Stimulated activated CD4-positive, alpha-beta T cell treated with anti-CD3 and anti-CD28 coated beads, Interleukin-1b, Interleukin-23, amount 100 ng/mL, for 1 hour (primary cell): ENCODE results near the gene SORCS2.

Source experiments
- DNase-seq, 2 donors: peaks; one replicate each; pipeline ENCODE4 v3.0.0-alpha.2; 2020; ENCODE audit warnings: low read depth in 2 of 2

The SORCS2 gene

DNA sequence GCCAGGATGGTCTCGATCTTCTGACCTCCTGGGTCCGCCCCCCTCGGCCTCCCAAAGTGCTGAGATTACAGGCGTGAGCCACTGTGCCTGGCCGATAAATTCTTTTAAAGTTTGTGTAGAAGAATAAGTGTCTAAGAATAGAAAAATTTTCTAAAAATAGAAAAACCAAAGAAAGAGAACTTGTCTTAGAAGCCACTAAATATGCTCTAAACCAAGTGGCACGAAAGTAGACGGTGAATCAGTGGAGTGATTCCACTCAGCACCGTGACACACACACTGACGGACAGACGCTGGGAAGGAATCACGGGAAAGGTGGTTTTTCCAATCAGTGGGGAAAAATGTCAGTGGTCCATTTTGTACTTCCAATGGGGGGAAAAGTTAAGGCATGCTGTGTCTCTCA lies 315.0 kb downstream of the SORCS2 start:
- no peak for DNase-seq

- no peak for DNase-seq
Measured at GRCh38 chr4:7510066-7510465, 317.7 kb downstream of the SORCS2 start.

DNA sequence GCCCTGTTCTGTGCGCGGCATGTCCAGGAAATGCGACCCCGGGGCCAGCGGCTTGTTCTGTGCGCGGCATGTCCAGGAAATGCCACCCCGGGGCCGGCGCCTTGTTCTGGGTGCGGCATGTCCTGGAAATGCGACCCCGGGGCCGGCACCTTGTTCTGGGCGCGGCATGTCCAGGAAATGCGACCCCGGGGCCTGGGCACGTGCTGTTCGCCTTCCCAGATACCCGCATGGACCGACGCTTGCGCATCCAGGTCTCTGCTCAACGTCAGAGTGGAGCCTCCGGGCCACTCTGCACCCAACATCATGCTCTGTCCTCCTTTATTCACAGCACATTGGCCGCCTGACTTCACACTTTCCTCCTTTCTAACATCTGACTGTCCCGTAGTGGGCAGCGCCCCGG lies 318.2 kb downstream of the SORCS2 start:
- no peak for DNase-seq

GRCh38 chr4:7511525-7511924 lies 319.2 kb downstream of the SORCS2 start:
- no peak for DNase-seq

- no peak for DNase-seq
Measured at GRCh38 chr4:7512428-7512827, 320.1 kb downstream of the SORCS2 start.

DNA sequence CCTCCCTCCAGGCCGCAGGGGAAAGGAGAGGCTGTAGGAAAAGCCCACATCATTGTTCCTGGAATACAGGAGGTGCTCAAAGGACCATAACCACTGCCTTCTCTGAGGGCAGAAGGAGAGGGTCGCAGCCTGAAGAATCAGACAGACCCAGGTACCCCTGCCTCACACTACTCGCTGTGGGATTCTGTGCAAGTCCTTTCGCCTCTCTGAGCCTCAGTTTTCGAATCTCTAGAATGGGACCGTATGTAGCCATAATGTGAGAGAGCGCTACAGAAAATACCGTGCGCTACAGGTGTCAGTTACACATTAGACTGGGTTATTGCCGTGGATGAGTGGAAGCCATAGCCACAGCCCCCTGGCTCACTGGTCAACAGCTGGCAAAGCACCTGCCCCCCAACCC lies 320.6 kb downstream of the SORCS2 start:
- DNase-seq: no peak

DNA sequence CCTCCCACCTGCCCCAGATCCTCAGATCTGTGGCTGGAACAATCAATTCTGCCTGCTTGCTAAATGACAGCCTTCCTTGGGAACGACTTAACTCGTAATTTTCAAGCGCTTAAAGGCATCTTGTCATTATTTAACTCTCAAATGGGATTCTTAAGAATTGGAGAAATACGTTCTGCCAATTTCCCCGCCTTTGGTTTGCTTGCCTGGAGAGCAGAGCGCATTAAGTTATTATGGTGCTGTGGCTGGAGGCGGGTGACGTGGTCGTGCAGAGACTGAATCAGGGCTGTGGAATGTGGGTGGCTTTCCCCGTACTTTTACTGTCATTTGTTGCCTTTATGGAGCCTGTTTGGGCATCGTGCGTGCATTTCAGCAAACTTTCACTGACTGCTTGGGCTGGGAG lies 321.3 kb downstream of the SORCS2 start:
- no peak for DNase-seq

GRCh38 chr4:7514281-7514680 lies 321.9 kb downstream of the SORCS2 start:
- DNase-seq: no peak

- no peak for DNase-seq
Measured at GRCh38 chr4:7514789-7515188, 322.5 kb downstream of the SORCS2 start.

DNA sequence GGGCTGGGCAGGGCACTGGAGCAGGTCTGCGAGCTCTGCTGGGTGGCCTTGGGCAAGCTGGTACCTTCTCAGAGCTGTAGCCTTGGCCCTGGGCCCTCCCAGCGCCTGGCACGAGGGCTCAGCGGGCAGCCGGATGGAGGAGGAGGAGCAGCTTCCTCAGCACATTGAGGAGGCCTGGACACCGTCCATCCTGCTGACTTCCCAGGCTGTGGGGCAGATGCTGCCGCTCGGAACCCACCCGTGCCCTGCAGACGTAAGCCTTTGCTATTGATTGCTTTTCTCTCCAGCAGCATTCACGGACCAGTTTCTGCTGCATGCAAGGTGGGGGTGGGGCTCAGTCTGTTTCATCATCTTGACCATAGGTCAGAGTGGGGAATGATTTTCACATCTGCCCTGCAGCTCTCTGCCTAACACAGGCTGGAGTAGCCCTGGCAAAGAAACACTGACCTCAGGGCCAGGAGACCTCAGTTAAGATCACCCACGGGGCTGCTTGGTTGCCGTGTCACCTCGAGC lies 323.1 kb downstream of the SORCS2 start:
- DNase-seq: no peak

DNA sequence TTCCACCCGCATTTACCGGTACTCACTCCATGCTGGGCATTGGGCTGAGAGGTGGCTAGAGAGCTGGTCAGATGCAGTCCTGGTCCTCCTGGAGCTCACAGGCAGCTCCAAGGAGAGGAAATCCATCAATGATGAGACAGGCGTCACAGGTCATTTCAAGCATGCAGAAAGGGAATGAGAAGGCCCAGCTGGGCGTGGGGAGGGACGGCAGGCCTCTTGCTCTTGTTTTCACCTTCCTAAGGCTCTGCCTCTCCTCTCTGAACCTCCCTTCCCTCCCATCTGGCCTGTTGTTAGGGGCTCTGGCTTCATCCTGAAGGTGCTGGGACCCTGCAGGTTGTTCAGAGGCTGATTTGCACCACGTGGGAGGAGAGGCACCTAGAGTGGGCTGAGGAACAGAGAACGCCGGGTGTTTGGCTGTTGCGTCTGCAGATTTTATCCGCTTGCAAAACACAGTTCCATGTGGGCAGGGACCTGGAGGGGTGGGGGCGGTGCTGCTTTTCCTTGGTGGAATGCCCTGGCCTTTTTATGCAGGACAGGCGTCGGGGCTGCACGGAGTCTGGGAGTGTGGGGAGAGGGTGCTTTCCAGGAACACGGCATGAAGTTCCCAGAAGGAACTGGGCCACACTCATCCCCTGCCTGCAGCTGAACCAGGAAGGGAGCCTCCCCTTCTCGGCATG lies 323.9 kb downstream of the SORCS2 start:
- no peak for DNase-seq

GRCh38 chr4:7516773-7517144 lies 324.4 kb downstream of the SORCS2 start:
- no peak for DNase-seq

- no peak for DNase-seq
Measured at GRCh38 chr4:7518871-7519637, 326.7 kb downstream of the SORCS2 start.

GRCh38 chr4:7519638-7520376 lies 327.5 kb downstream of the SORCS2 start:
- no peak for DNase-seq

DNA sequence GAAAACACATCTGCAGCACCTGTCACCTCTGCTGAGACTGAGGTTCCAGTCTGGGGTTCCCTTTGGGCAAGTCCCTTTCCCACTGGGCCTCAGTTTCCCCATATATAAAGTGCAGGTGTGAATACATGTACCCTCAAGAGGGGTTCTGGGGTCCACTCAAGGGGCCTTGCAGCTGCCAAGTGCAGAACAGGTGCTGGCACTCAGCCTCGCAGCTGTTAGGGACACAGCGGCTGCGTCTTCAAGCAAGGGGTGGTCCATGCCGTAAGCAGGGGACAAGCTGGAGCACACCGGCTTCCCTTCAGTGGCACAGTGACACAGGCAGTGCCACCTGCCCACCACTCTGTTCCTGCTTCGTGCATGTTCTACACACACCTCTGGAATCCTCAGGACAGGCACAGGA lies 329.3 kb downstream of the SORCS2 start:
- no peak for DNase-seq

DNA sequence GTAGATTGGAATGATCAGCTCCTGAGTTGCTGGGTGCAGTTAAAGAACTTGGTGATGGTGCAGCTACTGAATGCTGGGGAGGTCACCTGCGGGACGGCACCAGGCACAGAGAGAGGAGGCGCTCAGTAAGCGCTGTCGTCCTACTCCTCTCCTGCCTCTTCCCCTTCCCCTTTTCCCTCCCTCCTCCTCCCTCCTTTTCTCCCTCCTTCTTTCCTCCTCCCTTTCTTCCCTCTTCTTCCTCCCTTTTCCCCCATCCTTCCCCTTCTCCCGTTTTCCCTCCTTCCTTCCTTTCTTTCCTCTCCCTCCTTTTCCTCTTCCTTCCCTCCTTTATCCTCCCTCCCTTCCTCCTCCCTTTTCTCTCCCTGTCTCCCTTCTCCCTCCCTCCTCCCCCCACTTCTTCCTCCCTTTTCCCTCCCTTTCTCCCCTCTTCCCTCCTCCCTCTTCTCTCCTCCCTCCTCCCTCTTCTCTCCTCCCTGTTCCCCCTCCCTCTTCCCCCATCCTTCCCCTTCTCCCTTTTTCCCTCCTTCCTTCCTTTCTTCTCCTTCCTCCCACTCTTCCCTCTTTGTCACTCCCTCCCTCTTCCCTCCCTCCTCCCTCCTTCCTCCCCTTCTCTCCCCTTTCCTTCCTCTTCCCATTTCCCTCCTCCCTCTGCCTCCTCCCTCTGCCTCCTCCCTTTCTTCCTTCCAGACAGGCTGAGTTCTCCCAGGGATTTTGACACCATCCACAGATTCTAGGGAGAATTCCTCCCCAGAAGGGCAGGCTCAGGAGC lies 330.3 kb downstream of the SORCS2 start:
- DNase-seq: no peak

GRCh38 chr4:7523526-7523925 lies 331.2 kb downstream of the SORCS2 start:
- DNase-seq: no peak

- DNase-seq: no peak
Measured at GRCh38 chr4:7524064-7524682, 331.8 kb downstream of the SORCS2 start.

- no peak for DNase-seq
Measured at GRCh38 chr4:7524843-7525242, 332.5 kb downstream of the SORCS2 start.

DNA sequence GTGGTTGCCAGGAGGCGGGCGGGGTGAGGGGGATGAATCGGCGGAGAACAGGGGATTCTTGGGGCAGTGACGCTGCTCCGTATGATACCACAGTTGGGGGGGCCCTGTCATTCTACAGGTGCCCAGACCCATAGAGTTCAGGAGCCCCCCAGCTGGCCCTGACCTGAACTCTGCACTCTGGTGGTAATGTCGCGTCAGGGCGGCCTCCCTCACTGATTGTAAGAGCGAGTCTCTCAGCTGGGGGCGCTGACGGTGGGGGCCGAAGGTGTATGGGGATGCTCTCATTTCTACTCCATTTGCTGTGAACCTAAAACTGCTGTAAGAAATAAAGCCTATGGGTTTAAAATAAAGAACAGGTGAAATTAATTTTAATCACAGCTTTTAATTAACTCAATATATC lies 334.2 kb downstream of the SORCS2 start:
- DNase-seq: no peak

- no peak for DNase-seq
Measured at GRCh38 chr4:7526929-7527535, 334.7 kb downstream of the SORCS2 start.
